Retinal pigment epithelial cell (primary cell): Measurements from ENCODE around the gene SECISBP2.

Source experiments
- DNase-seq: peaks from one replicate; pipeline ENCODE4 v3.0.0-alpha.2; 2010; ENCODE audit warnings: low read depth
- H3K4me3 ChIP-seq: 2 replicates; pipeline ENCODE4 v1.5.1; 2011; ENCODE audit warnings: mild to moderate bottlenecking, low read length, control low read depth, moderate library complexity
- TF ChIP-seq, protein P1 (sequence below): conservative IDR thresholded peaks from 2 replicates; pipeline ENCODE4 v1.5.1; 2011; ENCODE audit warnings: low read depth, low read length, control low read depth, inconsistent platforms

SECISBP2 gene

DNA sequence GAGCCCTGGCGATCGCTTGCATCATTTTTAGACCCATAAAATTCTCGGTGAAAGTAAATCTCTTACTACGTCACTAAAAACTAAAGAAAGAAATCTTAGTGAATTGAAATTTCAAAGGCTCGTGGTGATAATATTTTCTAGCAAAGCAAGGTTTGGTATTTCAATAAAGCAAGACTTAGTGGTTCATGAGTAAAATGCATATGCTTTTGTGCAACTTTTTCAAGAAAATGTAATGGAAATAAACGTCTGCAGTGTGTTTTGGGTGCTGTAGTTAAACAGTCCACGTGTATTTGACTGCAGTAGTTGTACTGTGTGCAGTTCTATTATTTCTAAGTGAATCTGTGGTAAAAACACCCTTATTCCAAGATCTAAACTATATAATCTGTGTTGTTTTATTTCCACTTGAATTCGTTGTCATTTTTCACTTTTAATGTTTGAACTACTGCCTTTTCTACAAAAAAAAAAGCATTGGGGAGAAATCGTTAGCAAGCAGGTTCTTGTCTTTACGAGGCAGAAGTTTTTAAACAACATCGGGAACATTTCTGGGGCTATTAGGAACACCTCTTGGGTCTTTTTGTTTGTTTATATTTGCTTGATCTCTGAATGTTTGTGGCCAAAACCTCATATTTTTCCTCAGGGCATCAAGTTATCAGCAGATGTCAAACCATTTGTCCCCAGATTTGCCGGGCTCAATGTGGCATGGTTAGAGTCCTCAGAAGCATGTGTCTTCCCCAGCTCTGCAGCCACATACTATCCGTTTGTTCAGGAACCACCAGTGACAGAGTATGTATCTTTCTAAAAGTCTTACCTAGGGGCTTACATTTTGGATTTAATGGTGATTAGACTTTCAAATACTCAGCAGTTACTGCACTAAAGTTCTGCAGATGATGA lies 960 bp downstream of the SECISBP2 start:
- DNase-seq, result no peak
- H3K4me3 ChIP-seq, result peak overlapping the region; percentile 72
- TF ChIP-seq, protein P1, sequence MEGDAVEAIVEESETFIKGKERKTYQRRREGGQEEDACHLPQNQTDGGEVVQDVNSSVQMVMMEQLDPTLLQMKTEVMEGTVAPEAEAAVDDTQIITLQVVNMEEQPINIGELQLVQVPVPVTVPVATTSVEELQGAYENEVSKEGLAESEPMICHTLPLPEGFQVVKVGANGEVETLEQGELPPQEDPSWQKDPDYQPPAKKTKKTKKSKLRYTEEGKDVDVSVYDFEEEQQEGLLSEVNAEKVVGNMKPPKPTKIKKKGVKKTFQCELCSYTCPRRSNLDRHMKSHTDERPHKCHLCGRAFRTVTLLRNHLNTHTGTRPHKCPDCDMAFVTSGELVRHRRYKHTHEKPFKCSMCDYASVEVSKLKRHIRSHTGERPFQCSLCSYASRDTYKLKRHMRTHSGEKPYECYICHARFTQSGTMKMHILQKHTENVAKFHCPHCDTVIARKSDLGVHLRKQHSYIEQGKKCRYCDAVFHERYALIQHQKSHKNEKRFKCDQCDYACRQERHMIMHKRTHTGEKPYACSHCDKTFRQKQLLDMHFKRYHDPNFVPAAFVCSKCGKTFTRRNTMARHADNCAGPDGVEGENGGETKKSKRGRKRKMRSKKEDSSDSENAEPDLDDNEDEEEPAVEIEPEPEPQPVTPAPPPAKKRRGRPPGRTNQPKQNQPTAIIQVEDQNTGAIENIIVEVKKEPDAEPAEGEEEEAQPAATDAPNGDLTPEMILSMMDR, result no peak

DNA sequence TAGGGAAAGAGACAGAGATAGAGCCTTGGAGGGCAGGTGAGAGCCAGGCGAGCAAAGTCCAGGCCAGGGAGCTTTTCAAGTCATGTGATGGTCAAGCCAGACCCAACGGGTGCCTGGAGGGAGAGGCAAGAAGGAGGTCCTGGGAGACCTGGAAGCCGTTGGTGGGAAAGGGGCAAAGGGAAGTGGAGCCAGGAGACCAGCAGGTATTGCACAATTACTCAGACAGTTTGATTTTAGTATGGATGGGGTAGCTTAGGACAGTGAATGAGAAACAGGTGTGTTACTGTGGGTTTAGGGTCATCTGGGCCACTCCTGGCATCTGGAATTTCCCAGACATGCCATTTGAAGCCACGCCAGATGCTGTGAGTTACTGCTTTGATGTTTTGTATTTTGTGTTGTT lies 5.1 kb downstream of the SECISBP2 start:
- no peak for DNase-seq
- H3K4me3 ChIP-seq, result no peak overlapping the region
- TF ChIP-seq, protein P1, result no peak

DNA sequence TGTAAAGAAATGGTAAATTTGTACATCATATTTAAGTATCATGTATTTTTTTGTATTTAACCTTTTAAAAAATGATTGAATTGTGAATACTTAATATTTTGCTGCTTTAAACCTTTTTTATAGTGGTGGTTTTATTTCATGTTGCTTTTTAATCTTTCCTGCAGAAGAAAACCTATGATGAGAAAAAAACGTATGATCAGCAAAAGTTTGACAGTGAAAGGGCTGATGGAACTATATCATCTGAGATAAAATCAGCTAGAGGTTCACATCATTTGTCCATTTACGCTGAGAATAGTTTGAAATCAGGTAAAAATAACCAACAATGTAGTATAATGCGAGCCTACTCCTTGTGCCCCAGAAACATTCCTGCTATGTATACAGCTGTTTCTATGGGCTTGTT lies 7.4 kb downstream of the SECISBP2 start:
- TF ChIP-seq, protein P1, result no peak
- no peak overlapping the region for H3K4me3 ChIP-seq
- DNase-seq, result no peak

DNA sequence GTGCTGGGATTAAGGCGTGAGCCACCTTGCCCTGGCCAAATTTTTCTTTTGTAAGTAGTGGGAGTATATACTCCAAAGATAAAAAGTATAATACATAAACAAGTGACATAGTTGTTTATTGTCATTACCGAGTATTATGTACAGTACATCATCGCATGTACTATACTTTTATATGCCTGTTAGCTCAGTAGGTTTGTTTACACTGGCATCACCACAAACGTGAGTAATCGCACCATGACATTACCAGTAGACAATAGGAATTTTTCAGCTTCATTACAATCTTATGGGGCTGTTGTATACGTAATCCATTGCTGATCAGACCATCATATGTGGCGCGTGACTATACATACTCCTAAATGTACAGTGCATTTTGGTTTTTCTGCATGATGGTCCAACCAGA lies 9.8 kb downstream of the SECISBP2 start:
- no peak for DNase-seq
- H3K4me3 ChIP-seq, result no peak overlapping the region
- TF ChIP-seq, protein P1, result no peak

DNA sequence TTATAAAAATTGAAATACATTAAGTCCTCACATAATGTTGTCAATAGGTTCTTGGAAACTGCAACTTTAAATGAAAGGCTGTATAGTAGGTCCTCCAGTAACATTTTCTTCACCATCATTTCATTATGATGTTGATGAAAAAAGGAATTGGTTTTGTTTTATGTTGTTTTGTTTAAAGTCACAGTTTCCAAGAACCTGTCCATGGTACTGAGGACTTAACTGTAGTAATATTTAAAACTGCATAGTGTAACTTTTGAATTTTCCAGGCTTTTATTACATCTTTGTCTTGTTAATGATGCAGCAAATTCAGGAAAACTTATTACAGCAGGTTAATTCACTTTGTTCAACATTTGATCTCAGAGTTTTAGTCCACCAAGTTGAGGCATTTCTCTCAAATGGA lies 11.6 kb downstream of the SECISBP2 start:
- no peak for DNase-seq
- TF ChIP-seq, protein P1, result no peak
- H3K4me3 ChIP-seq, result no peak overlapping the region

DNA sequence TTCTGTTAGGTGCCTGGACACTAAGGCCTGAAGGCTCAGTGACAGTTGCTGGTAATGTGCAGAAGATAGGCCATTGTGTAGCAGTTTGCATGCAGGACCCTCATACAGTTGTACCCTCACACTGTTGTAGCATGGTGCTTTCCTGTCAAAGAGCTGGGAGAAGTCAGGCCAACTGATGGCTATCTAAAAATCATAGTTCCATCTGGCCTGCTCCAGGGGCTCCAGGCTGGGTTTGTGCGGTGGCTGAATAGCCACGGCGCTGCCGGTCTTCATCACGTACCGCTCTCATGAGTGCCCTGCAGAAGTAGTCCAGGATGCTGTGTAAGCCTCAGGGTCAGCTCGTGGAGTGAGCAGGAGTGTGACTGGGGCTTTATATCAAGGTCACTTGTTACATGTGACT lies 12.2 kb downstream of the SECISBP2 start:
- no peak overlapping the region for H3K4me3 ChIP-seq
- no peak for DNase-seq
- TF ChIP-seq, protein P1, result no peak

DNA sequence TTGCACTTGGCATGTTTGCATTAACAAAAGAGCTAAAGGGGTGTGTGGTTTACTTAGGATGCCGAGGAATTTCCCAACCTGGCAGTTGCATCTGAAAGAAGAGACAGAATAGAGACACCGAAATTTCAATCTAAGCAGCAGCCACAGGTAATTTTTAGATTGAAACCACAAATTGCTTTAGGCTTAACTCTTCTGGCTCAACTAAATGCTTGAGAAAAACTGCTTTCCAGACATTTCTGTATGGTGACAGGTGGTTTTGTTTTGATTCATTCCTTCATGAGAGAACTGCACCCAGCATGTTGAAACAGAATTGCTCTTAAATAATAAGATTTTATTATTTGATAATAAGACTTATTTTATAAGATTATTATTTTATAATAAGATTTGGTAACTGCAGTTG lies 21.5 kb downstream of the SECISBP2 start:
- no peak overlapping the region for H3K4me3 ChIP-seq
- TF ChIP-seq, protein P1, result no peak

More for the DNA sequence above, 21.5 kb downstream of the SECISBP2 start:
- no peak for DNase-seq
